Cardiac fibroblast (primary cell): ENCODE data around the gene WWC1.
A peak's percentile ranks its signal among the peaks of the same experiment; 100 is the strongest.
"Not testable (repeated sequence)": the region's sequence is repeated elsewhere in the genome, so short reads cannot be mapped to it uniquely, and the experiment has no call there.

Experiments used
- DNase-seq, 2 donors: peaks; one replicate each; pipeline versions ENCODE4 v3.0.0 to v3.0.0-alpha.2; 2010; ENCODE audit warnings: low read depth in 2 of 2
- H3K4me3 ChIP-seq, 2 donors: replicated peaks in 1 of 2; 1 replicate in 1 of 2; 2 replicates in 1 of 2; pipeline ENCODE4 v1.5.1; 2011; ENCODE audit warnings: low read depth in 2 of 2, low read length in 2 of 2, mild to moderate bottlenecking in 2 of 2, moderate library complexity in 1 of 2
- TF ChIP-seq, protein P1 (sequence below): IDR thresholded peaks from one replicate; pipeline ENCODE4 v1.5.1; 2011; ENCODE audit warnings: low read depth, mild to moderate bottlenecking, low read length, inconsistent platforms

Gene WWC1

GRCh38 chr5:168428552-168428951, 137.1 kb downstream of the WWC1 start:
- TF ChIP-seq, protein P1, sequence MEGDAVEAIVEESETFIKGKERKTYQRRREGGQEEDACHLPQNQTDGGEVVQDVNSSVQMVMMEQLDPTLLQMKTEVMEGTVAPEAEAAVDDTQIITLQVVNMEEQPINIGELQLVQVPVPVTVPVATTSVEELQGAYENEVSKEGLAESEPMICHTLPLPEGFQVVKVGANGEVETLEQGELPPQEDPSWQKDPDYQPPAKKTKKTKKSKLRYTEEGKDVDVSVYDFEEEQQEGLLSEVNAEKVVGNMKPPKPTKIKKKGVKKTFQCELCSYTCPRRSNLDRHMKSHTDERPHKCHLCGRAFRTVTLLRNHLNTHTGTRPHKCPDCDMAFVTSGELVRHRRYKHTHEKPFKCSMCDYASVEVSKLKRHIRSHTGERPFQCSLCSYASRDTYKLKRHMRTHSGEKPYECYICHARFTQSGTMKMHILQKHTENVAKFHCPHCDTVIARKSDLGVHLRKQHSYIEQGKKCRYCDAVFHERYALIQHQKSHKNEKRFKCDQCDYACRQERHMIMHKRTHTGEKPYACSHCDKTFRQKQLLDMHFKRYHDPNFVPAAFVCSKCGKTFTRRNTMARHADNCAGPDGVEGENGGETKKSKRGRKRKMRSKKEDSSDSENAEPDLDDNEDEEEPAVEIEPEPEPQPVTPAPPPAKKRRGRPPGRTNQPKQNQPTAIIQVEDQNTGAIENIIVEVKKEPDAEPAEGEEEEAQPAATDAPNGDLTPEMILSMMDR = no peak
- H3K4me3 ChIP-seq = no peak overlapping the region
- DNase-seq = no peak

- TF ChIP-seq, protein P1 = no peak
- no peak overlapping the region for H3K4me3 ChIP-seq
- no peak for DNase-seq
Measured at GRCh38 chr5:168430296-168430695, 138.9 kb downstream of the WWC1 start.

DNA sequence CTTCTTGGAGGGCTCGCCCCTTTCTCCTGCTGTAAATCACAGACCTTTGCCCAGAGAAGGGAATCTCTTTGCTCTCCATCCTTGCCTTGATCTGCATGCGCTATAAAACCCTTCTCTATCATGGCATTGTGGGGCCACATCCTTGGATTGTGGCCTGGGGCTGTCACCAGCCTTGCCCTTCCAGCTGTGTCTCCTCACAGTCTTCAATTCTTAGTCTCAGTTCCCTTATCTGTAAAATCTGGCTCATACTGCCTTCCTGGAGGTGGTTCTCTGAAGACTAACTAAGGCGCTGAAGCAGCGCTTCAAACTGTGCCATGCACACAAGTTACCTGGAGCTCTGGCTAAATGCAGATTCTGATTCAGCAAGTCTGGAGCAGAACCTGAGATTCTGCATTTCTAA, 141.5 kb downstream of the WWC1 start:
- no peak overlapping the region for H3K4me3 ChIP-seq
- TF ChIP-seq, protein P1 = no peak
- DNase-seq = no peak

- peak; percentile 9 to 13 for DNase-seq
- H3K4me3 ChIP-seq = no peak overlapping the region
- TF ChIP-seq, protein P1 = no peak
Measured at GRCh38 chr5:168434001-168434400, 142.6 kb downstream of the WWC1 start.

GRCh38 chr5:168434746-168435321, 143.4 kb downstream of the WWC1 start:
- DNase-seq = peak; percentile 31 to 39
- H3K4me3 ChIP-seq = no peak overlapping the region
- TF ChIP-seq, protein P1 = no peak

DNA sequence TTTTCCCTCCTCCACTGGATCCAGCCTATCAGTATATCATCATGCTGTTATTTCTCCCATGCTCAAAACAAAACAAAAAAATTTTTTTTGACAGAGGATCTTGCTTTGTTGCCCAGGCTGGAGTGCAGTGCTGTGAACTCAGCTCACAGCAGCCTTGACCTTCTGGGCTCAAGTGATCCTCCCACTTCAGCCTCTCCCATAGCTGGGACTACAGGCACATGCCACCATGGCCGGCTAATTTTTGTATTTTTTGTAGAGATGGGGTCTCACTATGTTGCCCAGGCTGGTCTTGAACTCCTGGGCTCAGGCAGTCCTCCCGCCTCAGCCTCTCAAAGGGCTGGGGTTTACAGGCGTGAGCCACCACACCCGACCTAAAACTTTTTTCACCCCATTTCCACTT, 143.9 kb downstream of the WWC1 start:
- not testable (repeated sequence) for DNase-seq

DNA sequence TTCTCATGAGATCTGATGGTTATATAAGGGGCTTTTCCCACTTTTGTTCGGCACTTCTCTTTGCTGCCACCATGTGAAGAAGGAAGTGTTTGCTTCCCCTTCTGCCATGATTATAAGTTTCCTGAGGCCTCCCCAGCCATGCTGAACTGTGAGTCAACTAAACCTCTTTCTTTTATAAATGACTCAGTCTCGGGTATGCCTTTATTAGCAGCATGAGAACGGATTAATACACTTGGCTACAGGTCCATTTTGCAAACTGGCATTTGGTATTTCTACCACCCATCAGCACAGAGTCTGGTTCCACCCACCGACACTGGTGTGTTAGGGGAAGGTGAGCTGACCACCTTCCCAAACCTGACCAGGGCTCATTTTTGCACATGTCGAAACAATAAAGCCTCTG, 146.9 kb downstream of the WWC1 start:
- TF ChIP-seq, protein P1 = no peak
- no peak for DNase-seq
- H3K4me3 ChIP-seq = no peak overlapping the region

More for the DNA sequence above, 143.9 kb downstream of the WWC1 start:
- not testable (repeated sequence) for H3K4me3 ChIP-seq
